HUDEP-2 (cell line): Measurements from ENCODE around the gene CYP2J2.
"Not testable (repeated sequence)": the region's sequence is repeated elsewhere in the genome, so short reads cannot be mapped to it uniquely, and the experiment has no call there.

Experiments
- DNase-seq, 76 experiments: peaks; one replicate each; lab custom pipeline; 2025; ENCODE audit not compliant: unreplicated experiment in 76 of 76; lab: John Stamatoyannopoulos, UW

The CYP2J2 gene

DNA sequence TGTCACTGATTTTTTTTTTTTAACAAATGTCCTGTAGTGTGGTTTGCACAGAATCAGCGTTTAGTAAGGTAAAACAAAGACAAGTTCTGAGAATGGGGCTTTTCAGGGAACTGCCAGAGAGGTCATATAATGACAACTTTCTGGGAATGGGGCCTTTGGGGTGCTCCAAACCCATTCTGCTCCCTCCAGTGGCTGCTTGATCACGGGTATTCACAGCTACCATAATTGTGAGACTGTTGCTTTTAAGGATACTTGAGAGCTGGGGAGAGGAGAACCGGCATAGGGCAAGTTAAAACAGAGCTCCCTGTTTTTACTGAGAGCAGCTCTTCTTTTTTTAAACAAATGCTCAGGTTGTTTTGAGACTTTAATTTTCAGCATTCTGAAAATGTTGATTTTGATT, 48.2 kb downstream of the CYP2J2 start:
- DNase-seq, result no peak

DNA sequence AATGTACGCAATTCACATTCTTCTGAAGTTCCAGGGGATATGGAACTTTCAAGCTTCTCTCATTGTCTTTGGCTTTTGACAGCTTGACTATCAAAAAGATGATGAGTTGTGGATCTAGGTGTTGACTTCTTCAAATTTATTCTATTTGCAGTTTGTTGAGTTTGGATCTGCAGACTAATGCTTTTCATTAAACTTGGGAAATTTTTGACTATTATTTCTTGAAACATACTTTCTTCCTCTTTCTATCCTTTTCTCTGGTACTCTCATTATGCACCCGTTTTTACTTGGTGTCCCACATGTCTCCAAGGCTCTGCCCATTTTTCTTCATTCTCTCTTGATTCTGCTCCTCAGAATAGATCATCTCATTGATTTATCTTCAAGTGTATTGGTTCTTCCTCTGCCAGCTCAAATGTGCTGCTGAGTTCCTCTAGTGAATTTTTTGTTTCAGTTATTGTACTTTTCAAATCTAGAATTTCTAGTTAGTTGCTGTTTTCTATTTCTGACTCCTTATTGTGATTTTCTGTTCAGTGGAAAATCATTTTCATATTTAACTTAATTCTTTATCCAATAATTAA, 49.4 kb downstream of the CYP2J2 start:
- DNase-seq, result no peak

DNA sequence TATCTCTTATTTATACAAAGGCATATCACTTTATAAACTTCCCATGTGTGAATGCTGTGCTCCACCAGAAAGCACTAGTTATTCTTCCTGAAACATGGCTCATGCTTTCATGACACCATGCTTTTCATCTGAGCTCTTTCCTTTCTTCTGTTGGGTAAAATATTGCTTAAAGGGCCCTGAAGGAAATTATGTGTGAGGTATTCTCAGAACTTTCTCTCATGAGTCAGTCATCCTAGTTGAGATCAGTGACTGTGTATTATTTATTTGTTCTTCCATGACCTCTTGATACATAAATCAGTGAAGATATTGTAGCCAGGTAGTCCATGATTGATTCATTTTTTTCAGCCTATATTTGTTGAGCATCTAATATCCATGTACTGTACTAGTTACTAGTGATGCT, 54.8 kb downstream of the CYP2J2 start:
- DNase-seq, result no peak

DNA sequence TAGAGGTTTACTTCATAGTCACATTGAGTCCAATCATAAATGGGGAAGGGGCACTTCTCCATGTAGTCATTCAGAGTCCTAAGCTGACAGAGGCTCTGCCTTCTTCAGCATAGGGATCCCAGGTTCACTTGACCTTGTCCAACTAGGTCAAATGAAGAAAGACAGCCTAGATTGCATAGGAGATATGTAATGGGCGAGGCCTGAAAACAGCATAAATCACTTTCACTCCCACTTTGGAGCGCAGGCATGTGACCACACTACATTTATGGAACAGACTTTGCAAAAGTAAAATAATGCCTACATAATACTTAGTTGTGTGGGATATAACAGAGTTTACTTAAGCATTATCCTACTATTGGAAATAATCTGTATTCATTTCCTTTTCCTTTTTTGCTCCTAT, 60.1 kb downstream of the CYP2J2 start:
- peak in 1 of 76 experiments; percentile 2 for DNase-seq

DNA sequence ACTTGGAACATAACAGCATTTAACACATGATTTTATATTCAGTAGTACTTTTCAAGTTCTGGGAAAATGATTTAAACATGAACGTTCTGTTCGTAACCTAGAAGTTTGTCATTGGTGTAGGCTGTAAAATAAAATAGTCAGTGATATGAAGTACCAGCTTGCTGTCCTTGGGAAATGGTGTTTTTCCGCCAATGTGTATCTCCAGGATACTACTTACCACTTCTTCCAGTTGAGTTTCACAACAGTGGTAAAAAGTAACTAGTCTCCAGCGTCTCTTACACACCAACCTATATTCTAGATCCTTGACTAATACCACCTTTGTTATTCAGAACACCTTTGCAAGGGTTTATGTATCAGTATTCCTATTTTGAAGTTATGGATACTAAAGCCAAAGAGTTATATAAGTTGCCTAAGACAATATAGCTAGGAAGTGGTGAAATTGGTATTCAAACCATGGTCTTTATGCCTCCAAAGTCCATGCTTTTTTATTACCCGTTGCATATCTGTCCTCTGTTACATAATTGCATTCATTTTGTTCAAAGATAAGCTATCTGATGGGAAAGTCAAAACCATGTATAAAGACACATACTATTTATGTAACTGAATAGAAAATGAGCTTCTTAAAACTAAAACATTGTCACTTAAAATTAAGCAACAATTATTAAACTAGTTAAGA, 68.8 kb downstream of the CYP2J2 start:
- DNase-seq, result peak in 1 of 76 experiments; percentile 2

DNA sequence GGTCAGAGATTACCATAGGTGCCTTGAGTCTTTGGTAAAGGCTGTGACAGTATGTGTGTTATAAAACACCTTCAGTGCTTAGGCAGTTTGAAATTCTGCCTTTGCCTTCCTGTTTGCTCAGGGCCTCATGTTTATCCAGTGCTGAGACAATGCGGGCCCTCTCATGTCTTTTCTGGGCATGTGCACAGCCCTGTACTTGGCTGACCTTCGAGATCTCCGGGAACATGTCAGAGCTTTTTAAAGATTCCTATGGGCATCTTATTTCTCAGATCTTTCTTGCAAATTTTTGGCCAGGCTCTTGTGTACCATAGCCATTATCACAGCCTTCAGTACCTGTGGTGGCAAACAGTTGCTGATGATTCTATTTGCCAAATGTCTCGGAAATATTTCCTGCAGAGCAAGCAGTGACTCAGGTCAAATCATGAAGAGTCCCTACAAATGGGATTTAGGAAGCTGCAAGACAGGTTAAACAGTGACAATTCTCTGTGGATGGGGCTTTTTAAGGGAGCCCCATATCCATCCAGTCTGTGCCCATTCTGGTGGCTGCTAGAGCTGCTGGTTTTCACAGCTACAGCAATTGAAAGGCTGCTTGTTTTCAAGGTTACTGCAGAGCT, 69.7 kb downstream of the CYP2J2 start:
- DNase-seq, result no peak

DNA sequence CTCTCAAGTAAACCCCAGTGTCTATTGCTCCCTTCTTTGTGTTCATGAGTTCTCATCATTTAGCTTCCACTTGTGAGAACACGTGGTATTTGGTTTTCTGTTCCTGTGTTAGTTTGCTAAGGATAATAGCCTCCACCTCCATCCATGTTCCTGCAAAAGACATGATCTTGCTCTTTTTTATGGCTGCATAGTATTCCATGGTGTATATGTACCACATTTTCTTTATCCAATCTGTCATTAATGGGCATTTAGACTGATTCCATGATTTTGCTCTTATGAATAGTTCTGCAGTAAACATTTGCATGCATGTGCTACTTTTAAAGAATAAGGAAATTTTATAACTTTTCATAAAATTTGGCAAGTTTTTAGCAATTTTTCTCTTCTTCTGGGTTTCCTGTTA, 71.3 kb downstream of the CYP2J2 start:
- DNase-seq, result not testable (repeated sequence)

DNA sequence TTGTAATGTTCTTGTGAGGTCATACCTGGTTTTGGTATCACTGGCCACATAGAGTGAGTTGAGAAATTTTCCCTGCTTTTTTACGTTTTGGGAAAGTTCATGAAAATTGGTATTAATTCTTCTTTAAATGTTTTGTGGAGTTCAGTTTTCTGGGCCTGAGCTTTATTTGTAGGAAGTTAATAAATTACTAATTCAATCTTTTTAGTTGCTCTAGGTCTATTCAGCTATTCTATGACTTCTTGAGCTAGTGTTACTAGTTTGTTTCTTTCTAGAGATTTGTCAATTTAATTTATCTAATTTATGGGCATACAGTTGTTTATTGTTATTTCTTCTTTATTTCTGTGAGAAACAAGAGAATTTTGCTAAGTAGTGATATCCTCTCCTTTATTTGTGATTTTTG, 74.5 kb downstream of the CYP2J2 start:
- no peak for DNase-seq

DNA sequence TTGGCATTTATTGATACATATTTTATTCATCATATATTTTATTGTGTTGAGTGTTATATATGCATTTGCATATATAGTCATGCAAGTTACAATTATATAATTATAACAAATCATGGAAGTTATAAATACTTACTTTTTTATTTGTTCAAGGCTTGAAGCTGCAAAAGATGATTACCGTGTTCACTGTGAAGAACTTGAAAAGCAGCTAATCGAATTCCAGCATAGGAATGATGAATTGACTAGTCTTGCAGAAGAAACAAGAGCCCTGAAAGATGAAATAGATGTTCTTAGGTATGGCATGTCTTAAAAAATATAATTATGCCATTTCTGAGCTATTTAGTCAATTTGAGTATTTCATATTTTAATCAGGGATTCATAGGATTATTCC, 79.7 kb downstream of the CYP2J2 start:
- no peak for DNase-seq

DNA sequence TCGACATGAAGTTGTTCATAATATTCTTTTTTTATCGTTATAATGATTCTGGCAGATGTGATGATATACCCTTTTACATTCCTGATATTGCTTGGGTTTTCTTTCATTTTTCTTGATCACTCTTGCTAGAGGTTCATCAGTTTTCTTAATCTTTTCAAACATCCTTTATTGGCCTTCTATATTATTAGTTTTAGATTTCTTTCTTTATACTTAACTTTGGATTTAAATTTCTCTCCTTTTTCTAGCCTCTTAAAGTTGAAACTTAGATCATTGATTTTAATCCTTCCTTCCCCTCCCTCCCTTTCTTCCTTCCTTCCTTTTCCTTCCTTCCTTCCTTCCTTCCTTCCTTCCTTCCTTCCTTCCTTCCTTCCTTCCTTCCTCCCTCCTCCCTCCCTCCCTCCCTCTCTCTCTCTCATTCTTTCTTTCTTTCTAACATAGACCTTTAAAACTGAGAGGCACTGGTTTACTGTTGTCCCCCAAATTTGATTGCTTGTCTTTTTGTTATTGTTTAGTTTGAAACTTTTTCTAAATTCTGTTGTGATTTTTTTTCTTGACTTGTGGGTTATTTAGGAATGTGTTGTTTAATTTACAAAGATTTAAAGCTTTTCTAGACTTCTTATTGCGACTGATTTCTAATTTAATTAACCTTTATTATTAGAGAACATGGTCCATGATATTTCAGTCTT, 80.2 kb downstream of the CYP2J2 start:
- no peak for DNase-seq

DNA sequence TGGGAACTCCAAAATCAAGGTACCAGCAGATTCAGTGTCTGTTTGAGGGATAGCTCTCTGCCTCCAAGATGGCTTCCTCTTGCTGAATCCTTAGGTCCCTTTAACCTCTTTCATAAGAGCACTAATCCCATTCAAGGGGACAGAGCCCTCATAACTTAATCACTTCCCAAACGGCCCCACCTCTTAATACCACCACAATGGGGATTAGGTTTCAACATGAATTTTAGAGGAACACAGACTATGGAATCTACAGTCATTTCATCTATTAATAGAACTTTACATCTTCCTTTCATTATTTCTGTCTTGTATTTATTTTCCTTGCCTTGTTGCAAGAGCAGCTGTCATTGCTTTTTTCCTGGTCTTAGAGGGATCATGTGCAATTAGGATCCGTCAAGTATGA, 81.5 kb downstream of the CYP2J2 start:
- DNase-seq, result no peak
